ENCODE measurements around the gene TMEM222.

Gene TMEM222

GRCh38 chr1:27368869-27369582 is 47.1 kb downstream of the TMEM222 start:
- Histone ChIP-seq H3K27me3 (ENCODE audit: insufficient read depth, low read length) (no peaks in the 10 kb centered on the region), H2AFZ (ENCODE audit: low read length, unreplicated experiment) (no peak overlapping the region), H3K4me1 (ENCODE audit: control insufficient read depth, insufficient read depth, low read length, unreplicated experiment) (peaks cover 17% of the 10 kb centered on the region), H3K36me3 (ENCODE audit: insufficient read depth, low read length) (no peaks in the 10 kb centered on the region), H3K79me2 (ENCODE audit: control insufficient read depth, insufficient read depth, low read length, unreplicated experiment) (peaks cover 7% of the 10 kb centered on the region), H3K4me3 (ENCODE audit: low read depth, low read length) (no peak overlapping the region), H3K27ac (ENCODE audit: low read depth, low read length) (no peak overlapping the region)

- H3K36me3 ChIP-seq (ENCODE audit: insufficient read depth, low read length), result no peaks in the 10 kb centered on the region
- H2AFZ ChIP-seq (ENCODE audit: low read length, unreplicated experiment), result no peak overlapping the region
- H3K79me2 ChIP-seq (ENCODE audit: control insufficient read depth, insufficient read depth, low read length, unreplicated experiment), result no peaks in the 10 kb centered on the region
- H3K27ac ChIP-seq (ENCODE audit: low read depth, low read length), result no peak overlapping the region
- H3K4me3 ChIP-seq (ENCODE audit: low read depth, low read length), result no peak overlapping the region
- peaks cover 6% of the 10 kb centered on the region for H3K4me1 ChIP-seq (ENCODE audit: control insufficient read depth, insufficient read depth, low read length, unreplicated experiment)
- H3K27me3 ChIP-seq (ENCODE audit: insufficient read depth, low read length), result no peaks in the 10 kb centered on the region
These were observed 50.3 kb downstream of the TMEM222 start for GRCh38 chr1:27372022-27372807.

- Histone ChIP-seq H3K36me3 (ENCODE audit: insufficient read depth, low read length) (no peaks in the 10 kb centered on the region), H3K27ac (ENCODE audit: low read depth, low read length) (no peak overlapping the region), H3K27me3 (ENCODE audit: insufficient read depth, low read length) (no peaks in the 10 kb centered on the region), H3K4me1 (ENCODE audit: control insufficient read depth, insufficient read depth, low read length, unreplicated experiment) (no peaks in the 10 kb centered on the region), H2AFZ (ENCODE audit: low read length, unreplicated experiment) (no peak overlapping the region), H3K4me3 (ENCODE audit: low read depth, low read length) (no peak overlapping the region), H3K79me2 (ENCODE audit: control insufficient read depth, insufficient read depth, low read length, unreplicated experiment) (no peaks in the 10 kb centered on the region)
These were observed 51.1 kb downstream of the TMEM222 start for GRCh38 chr1:27372808-27373690.

GRCh38 chr1:27374362-27375086 is 52.6 kb downstream of the TMEM222 start, which contains the start of gene FCN3:
Gene FCN3 (minus strand): TSS chr1:27374824. CDS start chr1:27374818, 6 bp downstream.
- Histone ChIP-seq H3K27me3 (ENCODE audit: insufficient read depth, low read length) (no peaks in the 10 kb centered on the region), H3K79me2 (ENCODE audit: control insufficient read depth, insufficient read depth, low read length, unreplicated experiment) (no peaks in the 10 kb centered on the region), H3K36me3 (ENCODE audit: insufficient read depth, low read length) (no peaks in the 10 kb centered on the region), H2AFZ (ENCODE audit: low read length, unreplicated experiment) (no peak within 1 kb of the TSS), H3K4me1 (ENCODE audit: control insufficient read depth, insufficient read depth, low read length, unreplicated experiment) (no peaks in the 10 kb centered on the region), H3K27ac (ENCODE audit: low read depth, low read length) (no peak within 1 kb of the TSS), H3K4me3 (ENCODE audit: low read depth, low read length) (no peak within 1 kb of the TSS)

GRCh38 chr1:27377760-27378495 is 56.0 kb downstream of the TMEM222 start:
- Histone ChIP-seq H3K4me3 (ENCODE audit: low read depth, low read length) (no peak overlapping the region), H3K36me3 (ENCODE audit: insufficient read depth, low read length) (no peaks in the 10 kb centered on the region), H3K79me2 (ENCODE audit: control insufficient read depth, insufficient read depth, low read length, unreplicated experiment) (no peaks in the 10 kb centered on the region), H2AFZ (ENCODE audit: low read length, unreplicated experiment) (no peak overlapping the region), H3K27me3 (ENCODE audit: insufficient read depth, low read length) (no peaks in the 10 kb centered on the region), H3K4me1 (ENCODE audit: control insufficient read depth, insufficient read depth, low read length, unreplicated experiment) (no peaks in the 10 kb centered on the region), H3K27ac (ENCODE audit: low read depth, low read length) (no peak overlapping the region)

GRCh38 chr1:27379564-27380122 is 57.7 kb downstream of the TMEM222 start:
- Histone ChIP-seq H3K27ac (ENCODE audit: low read depth, low read length) (no peak overlapping the region), H3K4me1 (ENCODE audit: control insufficient read depth, insufficient read depth, low read length, unreplicated experiment) (no peaks in the 10 kb centered on the region), H3K36me3 (ENCODE audit: insufficient read depth, low read length) (no peaks in the 10 kb centered on the region), H3K79me2 (ENCODE audit: control insufficient read depth, insufficient read depth, low read length, unreplicated experiment) (no peaks in the 10 kb centered on the region), H3K27me3 (ENCODE audit: insufficient read depth, low read length) (no peaks in the 10 kb centered on the region), H2AFZ (ENCODE audit: low read length, unreplicated experiment) (no peak overlapping the region), H3K4me3 (ENCODE audit: low read depth, low read length) (no peak overlapping the region)

GRCh38 chr1:27380224-27380623 is 58.3 kb downstream of the TMEM222 start:
- H2AFZ ChIP-seq (ENCODE audit: low read length, unreplicated experiment), result no peak overlapping the region
- H3K27me3 ChIP-seq (ENCODE audit: insufficient read depth, low read length), result no peaks in the 10 kb centered on the region
- no peaks in the 10 kb centered on the region for H3K4me1 ChIP-seq (ENCODE audit: control insufficient read depth, insufficient read depth, low read length, unreplicated experiment)

GRCh38 chr1:27380766-27381733 is 59.1 kb downstream of the TMEM222 start:
- Histone ChIP-seq H2AFZ (ENCODE audit: low read length, unreplicated experiment) (no peak overlapping the region), H3K27ac (ENCODE audit: low read depth, low read length) (no peak overlapping the region), H3K36me3 (ENCODE audit: insufficient read depth, low read length) (no peaks in the 10 kb centered on the region), H3K4me3 (ENCODE audit: low read depth, low read length) (no peak overlapping the region), H3K79me2 (ENCODE audit: control insufficient read depth, insufficient read depth, low read length, unreplicated experiment) (no peaks in the 10 kb centered on the region), H3K27me3 (ENCODE audit: insufficient read depth, low read length) (no peaks in the 10 kb centered on the region), H3K4me1 (ENCODE audit: control insufficient read depth, insufficient read depth, low read length, unreplicated experiment) (no peaks in the 10 kb centered on the region)

More at GRCh38 chr1:27380224-27380623, 58.3 kb downstream of the TMEM222 start:
- H3K27ac ChIP-seq (ENCODE audit: low read depth, low read length), result no peak overlapping the region
- no peaks in the 10 kb centered on the region for H3K79me2 ChIP-seq (ENCODE audit: control insufficient read depth, insufficient read depth, low read length, unreplicated experiment)
- H3K4me3 ChIP-seq (ENCODE audit: low read depth, low read length), result no peak overlapping the region
- H3K36me3 ChIP-seq (ENCODE audit: insufficient read depth, low read length), result no peaks in the 10 kb centered on the region

All from ACC112 (cell line).